Testis (tissue), 3 donors: ENCODE results near the gene NPDC1. TPM values are rescaled to one million over a fixed set of nuclear protein-coding genes. Genes with fewer than 3 reads are reported as not detected.

Experiments
- DNase-seq: peaks from one replicate; pipeline ENCODE4 v3.0.0-alpha.2; 2019
- H3K27ac ChIP-seq, 2 donors: fragments of 200-600 bp; sonication (generic); one replicate each; pipeline ENCODE4 v1.5.1; 2019
- H3K27me3 ChIP-seq: fragments of 200-600 bp; sonication (generic); one replicate; pipeline ENCODE4 v1.5.1; 2019
- H3K36me3 ChIP-seq: fragments of 200-600 bp; sonication (generic); one replicate; pipeline ENCODE4 v1.5.1; 2017; ENCODE audit warnings: low read depth; ENCODE audit errors: missing control alignments
- H3K4me1 ChIP-seq: fragments of 200-600 bp; sonication (generic); one replicate; pipeline ENCODE4 v1.5.1; 2019
- H3K4me3 ChIP-seq, 2 donors: fragments of 200-600 bp; sonication (generic); one replicate each; pipeline ENCODE4 v1.5.1; 2017 to 2019
- H3K9me3 ChIP-seq: fragments of 200-600 bp; sonication (generic); one replicate; pipeline ENCODE4 v1.5.1; 2017
- POLR2A ChIP-seq: fragments of 450-650 bp; IDR thresholded peaks from one replicate; pipeline ENCODE4 v1.6.1; 2017; ENCODE audit warnings: antibody characterized with exemption, mild to moderate bottlenecking, moderate library complexity
- WGBS, 2 donors: methylation state at CpG; one replicate each; pipeline ENCODE4 v1.1.5; 2018; 5-methylcytosine and 5-hydroxymethylcytosine counted together
- intact Hi-C: fragments of 100-400 bp; cut with DNase I; formaldehyde crosslinking; loops from one replicate; pipeline ENCODE4 v1.15.1; 2023; ENCODE audit warnings: low total_unique reads
- polyA plus RNA-seq: library from polyadenylated mRNA; stranded (reverse); fragments of 350-450 nt; fragmentation: Illumina TruSeq; extraction: RNeasy Lipid Tissue Mini Kit (QIAGEN cat#74804); gene quantifications from one replicate; pipeline ENCODE4 v1.2.3, GENCODE V29; 2014; ENCODE audit warnings: low read depth, low replicate concordance; ENCODE audit not compliant: insufficient read depth
- total RNA-seq, 2 donors: library from RNA; depleted of rRNA; stranded (reverse); fragments of >200 nt; gene quantifications; one replicate each; pipeline ENCODE4 v1.2.3, GENCODE V29; 2016
- TF ChIP-seq, protein P1 (sequence below), 3 experiments: fragments of 450-650 bp in 2 of 3; fragments of 200-600 bp in 1 of 3; sonication (generic) in 1 of 3; IDR thresholded peaks; one replicate each; pipeline ENCODE4 v1.5.1; 2016 to 2019; ENCODE audit warnings: antibody characterized with exemption in 3 of 3, mild to moderate bottlenecking in 2 of 3, moderate library complexity in 1 of 3

The NPDC1 gene
- total and polyA plus RNA-seq, 3 donors from 2014 or later: 47.7 to 103 (median 75.9) TPM

DNA sequence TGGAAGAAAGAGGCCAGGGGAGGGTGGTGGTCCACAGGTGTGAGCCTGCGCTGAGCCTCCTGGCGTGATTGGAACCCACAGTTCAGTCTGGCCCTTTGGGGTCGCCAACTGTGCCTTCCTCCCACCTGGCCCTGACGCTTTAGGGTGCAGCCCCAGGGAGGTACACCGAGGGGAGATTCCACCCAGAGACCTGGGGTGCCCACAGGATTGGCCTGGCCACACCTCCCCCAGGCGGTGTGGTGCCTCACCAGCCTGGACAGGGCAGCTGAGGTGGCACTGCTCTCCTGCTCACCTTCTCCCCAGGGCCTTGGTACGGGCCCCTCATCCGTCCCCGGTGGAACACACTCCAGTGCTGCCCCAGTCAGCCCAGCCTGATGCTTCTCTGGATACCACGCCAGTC lies 48.6 kb downstream of the NPDC1 start:
- no peaks in the 10 kb centered on the region for H3K27me3 ChIP-seq
- intact Hi-C loops: no loop called here
- no peaks in the 10 kb centered on the region for H3K36me3 ChIP-seq
- no peak overlapping the region for H3K4me3 ChIP-seq
- H3K27ac ChIP-seq: no peak overlapping the region
- WGBS, 2 donors: 87 to 95% methylated on average over 10 of the region's 10 CpGs
- H3K4me1 ChIP-seq: peaks cover 13% of the 10 kb centered on the region
- no peak for TF ChIP-seq POLR2A
- TF ChIP-seq, protein P1, sequence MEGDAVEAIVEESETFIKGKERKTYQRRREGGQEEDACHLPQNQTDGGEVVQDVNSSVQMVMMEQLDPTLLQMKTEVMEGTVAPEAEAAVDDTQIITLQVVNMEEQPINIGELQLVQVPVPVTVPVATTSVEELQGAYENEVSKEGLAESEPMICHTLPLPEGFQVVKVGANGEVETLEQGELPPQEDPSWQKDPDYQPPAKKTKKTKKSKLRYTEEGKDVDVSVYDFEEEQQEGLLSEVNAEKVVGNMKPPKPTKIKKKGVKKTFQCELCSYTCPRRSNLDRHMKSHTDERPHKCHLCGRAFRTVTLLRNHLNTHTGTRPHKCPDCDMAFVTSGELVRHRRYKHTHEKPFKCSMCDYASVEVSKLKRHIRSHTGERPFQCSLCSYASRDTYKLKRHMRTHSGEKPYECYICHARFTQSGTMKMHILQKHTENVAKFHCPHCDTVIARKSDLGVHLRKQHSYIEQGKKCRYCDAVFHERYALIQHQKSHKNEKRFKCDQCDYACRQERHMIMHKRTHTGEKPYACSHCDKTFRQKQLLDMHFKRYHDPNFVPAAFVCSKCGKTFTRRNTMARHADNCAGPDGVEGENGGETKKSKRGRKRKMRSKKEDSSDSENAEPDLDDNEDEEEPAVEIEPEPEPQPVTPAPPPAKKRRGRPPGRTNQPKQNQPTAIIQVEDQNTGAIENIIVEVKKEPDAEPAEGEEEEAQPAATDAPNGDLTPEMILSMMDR (IDR thresholded peaks at IDR 0.05): no peak
- H3K9me3 ChIP-seq: no peaks in the 10 kb centered on the region
- no peak for DNase-seq

DNA sequence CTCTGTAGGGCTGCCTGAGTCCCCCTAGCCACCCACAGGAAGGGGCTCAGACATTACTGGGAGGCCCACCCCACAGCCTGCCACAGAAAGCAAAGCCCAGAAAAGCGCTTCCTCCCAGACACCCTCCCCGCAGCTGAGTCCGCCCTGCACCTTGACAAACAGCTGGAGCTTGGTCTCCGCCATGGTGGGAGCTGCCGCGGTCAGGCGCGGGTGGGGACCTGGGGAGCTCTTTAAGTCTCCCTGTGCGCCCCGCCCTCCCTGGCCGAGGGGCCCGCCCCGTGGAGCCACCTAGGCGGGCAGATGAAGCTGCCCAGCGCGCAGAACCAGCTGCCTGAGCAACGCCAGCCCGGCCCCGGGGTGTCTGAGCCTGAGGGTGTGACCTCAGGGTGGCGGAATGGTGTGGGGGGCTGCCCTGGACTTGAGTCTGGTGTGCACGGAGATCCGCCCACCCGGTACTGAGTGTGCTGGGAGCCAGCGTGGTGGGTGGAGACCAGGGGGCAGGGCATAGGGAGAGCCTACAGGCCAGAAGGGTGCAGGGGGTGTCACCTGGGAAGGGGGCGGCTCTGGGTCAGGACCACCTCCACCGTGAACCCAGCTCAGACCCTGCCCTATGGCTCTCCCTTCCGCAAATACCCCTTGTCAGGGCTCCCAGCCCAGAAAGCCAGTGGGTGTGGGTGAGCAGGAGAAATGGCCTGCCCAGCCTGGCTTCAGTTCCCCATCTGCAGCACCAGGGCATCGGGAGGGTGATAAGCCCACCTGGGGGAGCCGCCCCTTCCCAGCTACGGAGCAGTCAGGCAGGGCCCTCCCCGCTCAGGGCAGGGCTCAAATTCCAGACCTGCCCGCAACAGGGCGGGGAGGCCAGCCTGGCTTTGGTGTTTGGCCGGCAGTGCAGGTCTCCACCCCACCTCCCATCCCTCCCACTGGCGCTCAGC lies 49.4 kb downstream of the NPDC1 start, which contains the start of gene CLIC3:
Gene CLIC3 (minus strand): TSS at position 208 of the 932 bp plus-strand sequence. CDS start 25 bp downstream, at position 183.
- intact Hi-C loops: no loop called here
- H3K27ac ChIP-seq: no peak within 1 kb of the TSS
- DNase-seq: no peak
- no peaks in the 10 kb centered on the region for H3K36me3 ChIP-seq
- H3K9me3 ChIP-seq: no peaks in the 10 kb centered on the region
- no peak for TF ChIP-seq POLR2A
- TF ChIP-seq, protein P1 (IDR thresholded peaks at IDR 0.05): no peak
- peak within 1 kb of the TSS in 1 of 2 donors; percentile 44 for H3K4me3 ChIP-seq
- H3K27me3 ChIP-seq: no peaks in the 10 kb centered on the region
- WGBS, 2 donors: 59 to 90% methylated on average over 3 to 35 of the region's 35 CpGs
- H3K4me1 ChIP-seq: peaks cover 14% of the 10 kb centered on the region

DNA sequence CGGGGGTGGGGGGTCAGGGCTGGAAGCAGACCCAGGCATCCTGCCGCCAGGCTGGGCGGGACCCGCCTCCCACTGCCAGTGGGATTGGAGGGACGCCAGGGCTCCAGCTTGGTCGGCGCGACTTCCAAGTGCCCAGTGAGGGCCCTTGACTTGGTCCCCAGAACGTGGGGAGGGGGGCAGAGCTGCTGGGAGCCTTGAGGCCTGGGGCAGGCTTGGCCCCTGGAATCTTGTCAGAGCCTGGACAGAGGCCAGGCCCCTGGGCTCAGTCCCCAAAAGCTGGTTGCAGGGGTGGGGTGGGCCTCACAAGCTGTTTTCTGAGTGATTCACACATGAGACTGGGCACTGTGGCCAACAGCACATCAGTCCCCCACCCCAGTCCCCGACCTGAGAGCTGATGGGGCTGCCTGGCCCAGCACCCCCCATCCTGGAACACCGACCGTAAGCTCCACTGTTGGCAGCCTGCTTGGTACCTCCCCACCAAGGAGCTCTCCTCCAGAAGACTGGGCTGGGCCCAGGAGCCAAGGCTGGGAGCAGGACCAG lies 50.1 kb downstream of the NPDC1 start:
- Histone ChIP-seq H3K27ac (no peak overlapping the region), H3K4me1 (peaks cover 21% of the 10 kb centered on the region), H3K27me3 (no peaks in the 10 kb centered on the region), H3K4me3 (no peak overlapping the region), H3K9me3 (no peaks in the 10 kb centered on the region), H3K36me3 (no peaks in the 10 kb centered on the region)
- intact Hi-C loops: no loop called here
- no peak for TF ChIP-seq POLR2A
- TF ChIP-seq, protein P1 (IDR thresholded peaks at IDR 0.05): no peak
- 17 to 30% methylated on average over 7 to 9 of the region's 12 CpGs for WGBS, 2 donors
- no peak for DNase-seq

DNA sequence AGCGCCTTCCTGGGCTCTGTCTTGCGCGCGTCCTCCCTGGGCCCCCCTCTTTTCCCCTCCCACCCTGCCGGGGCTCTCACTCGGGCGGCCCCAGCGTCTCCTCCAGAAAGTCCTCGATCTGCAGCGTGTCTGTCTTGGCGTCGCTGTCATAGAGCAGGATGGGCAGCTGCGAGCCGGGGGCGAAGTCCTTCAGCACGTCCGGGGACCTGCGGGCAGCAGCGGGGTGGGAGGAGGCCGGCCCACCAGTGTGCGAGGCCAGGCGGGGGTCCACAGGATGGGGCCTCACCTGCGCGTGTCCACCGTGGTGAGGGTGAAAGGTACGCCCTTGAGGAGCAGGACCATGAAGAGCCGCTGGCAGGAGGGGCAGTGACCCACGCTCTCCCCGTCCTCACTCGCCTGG lies 50.6 kb downstream of the NPDC1 start:
- H3K9me3 ChIP-seq: no peaks in the 10 kb centered on the region
- intact Hi-C loops: no loop called here
- no peaks in the 10 kb centered on the region for H3K27me3 ChIP-seq
- H3K36me3 ChIP-seq: no peaks in the 10 kb centered on the region
- no peak overlapping the region for H3K27ac ChIP-seq
- no peak for DNase-seq
- 40 to 46% methylated on average over 8 to 30 of the region's 30 CpGs for WGBS, 2 donors
- H3K4me3 ChIP-seq: peak overlapping the region in 1 of 2 donors; percentile 44
- TF ChIP-seq POLR2A: no peak
- TF ChIP-seq, protein P1 (IDR thresholded peaks at IDR 0.05): no peak
- peaks cover 21% of the 10 kb centered on the region for H3K4me1 ChIP-seq
